ENCODE measurements around the gene CBR4.

- TF ChIP-seq CTCF (conservative IDR thresholded peaks at IDR 0.05; ENCODE audit: low read depth, low read length) (no peak), EZH2 (IDR thresholded peaks at IDR 0.05; ENCODE audit: borderline replicate concordance, low read depth, low read length, poor library complexity, severe bottlenecking) (no peak)
These were observed 29.3 kb upstream of the CBR4 start for GRCh38 chr4:169039251-169039954.

Measured in A673 (cell line).